Right lobe of liver (tissue), 4 donors: Measurements from ENCODE around the gene ZFP36.

Source experiments
- CTCF ChIP-seq, 4 donors: fragments of 200-600 bp in 3 of 4; fragments of 450-650 bp in 1 of 4; IDR thresholded peaks; one replicate each; pipeline versions ENCODE4 v1.5.1 to v1.8.0; 2016 to 2022; ENCODE audit warnings: antibody characterized with exemption in 4 of 4, mild to moderate bottlenecking in 2 of 4
- POLR2A ChIP-seq: fragments of 450-650 bp; IDR thresholded peaks from one replicate; pipeline ENCODE4 v1.6.1; 2017; ENCODE audit warnings: antibody characterized with exemption, mild to moderate bottlenecking
- donor health status: DM: no; HTN: no; CAD: no.
- donor health status: DM: no; HTN: no; CAD: no.
- donor health status: DM: no; HTN: yes; CAD: no.

GRCh38 chr19:39427707-39428106 lies 21.1 kb downstream of the ZFP36 start:
- TF ChIP-seq CTCF (IDR thresholded peaks at IDR 0.05), result no peak
- no peak for TF ChIP-seq POLR2A
